Fibroblast of lung (primary cell): ENCODE measurements around the gene ITGB3. TPM values are rescaled to one million over a fixed set of nuclear protein-coding genes. Genes with fewer than 3 reads are reported as not detected.
A peak's percentile ranks its signal among the peaks of the same experiment; 100 is the strongest.

Experiments
- DNase-seq, 2 donors: peaks; one replicate each; pipeline versions ENCODE4 v3.0.0 to v3.0.0-alpha.2; 2010; ENCODE audit warnings: low read depth in 2 of 2
- H2AFZ ChIP-seq: 2 replicates; pipeline ENCODE4 v1.5.1; 2012; ENCODE audit warnings: low read length, control low read depth, inconsistent platforms
- H3K27ac ChIP-seq: 2 replicates; pipeline ENCODE4 v1.5.1; 2011; ENCODE audit warnings: low read length, control low read depth; ENCODE audit not compliant: insufficient read depth
- H3K27me3 ChIP-seq: 2 replicates; pipeline ENCODE4 v1.5.1; 2011; ENCODE audit warnings: mild to moderate bottlenecking, low read length; ENCODE audit not compliant: control insufficient read depth, insufficient read depth
- H3K36me3 ChIP-seq: 2 replicates; pipeline ENCODE4 v1.5.1; 2011; ENCODE audit warnings: low read length; ENCODE audit not compliant: control insufficient read depth, insufficient read depth
- H3K4me1 ChIP-seq: 2 replicates; pipeline ENCODE4 v1.5.1; 2011; ENCODE audit warnings: low read length; ENCODE audit not compliant: control insufficient read depth, insufficient read depth; ENCODE audit errors: extremely low read depth
- H3K4me2 ChIP-seq: 2 replicates; pipeline ENCODE4 v1.5.1; 2011; ENCODE audit warnings: low read length, control low read depth; ENCODE audit not compliant: insufficient read depth; ENCODE audit errors: extremely low read depth
- H3K4me3 ChIP-seq, 4 experiments: fragments of 200-600 bp in 1 of 4; sonication (generic) in 1 of 4; replicated peaks in 1 of 4; 2 replicates each; pipeline ENCODE4 v1.5.1; 2011 to 2016; ENCODE audit warnings: low read length in 4 of 4, low read depth in 3 of 4, mild to moderate bottlenecking in 3 of 4, control low read depth in 2 of 4, inconsistent platforms in 1 of 4, mixed read lengths in 1 of 4; ENCODE audit not compliant: insufficient read depth in 1 of 4; ENCODE audit errors: control extremely low read depth in 1 of 4
- H3K79me2 ChIP-seq: 2 replicates; pipeline ENCODE4 v1.5.1; 2012; ENCODE audit warnings: mild to moderate bottlenecking, low read length, inconsistent platforms; ENCODE audit not compliant: control insufficient read depth, insufficient read depth
- H3K9ac ChIP-seq: 2 replicates; pipeline ENCODE4 v1.5.1; 2011; ENCODE audit warnings: mild to moderate bottlenecking, low read length, control low read depth; ENCODE audit not compliant: insufficient read depth
- H3K9me3 ChIP-seq: 2 replicates; pipeline ENCODE4 v1.5.1; 2012; ENCODE audit warnings: low read depth, low read length; ENCODE audit not compliant: control insufficient read depth, insufficient read depth
- H4K20me1 ChIP-seq: 2 replicates; pipeline ENCODE4 v1.5.1; 2011; ENCODE audit warnings: low read length; ENCODE audit not compliant: control insufficient read depth, insufficient read depth; ENCODE audit errors: extremely low read depth
- CTCF ChIP-seq, 2 donors: IDR thresholded peaks in 1 of 2; conservative IDR thresholded peaks in 1 of 2; 1 replicate in 1 of 2; 2 replicates in 1 of 2; pipeline ENCODE4 v1.5.1; 2011 to 2012; ENCODE audit warnings: low read length in 2 of 2, control low read depth in 1 of 2, inconsistent platforms in 1 of 2, low read depth in 1 of 2, mild to moderate bottlenecking in 1 of 2
- EZH2 ChIP-seq: IDR thresholded peaks from 2 replicates; pipeline ENCODE4 v1.5.1; 2012; ENCODE audit warnings: low read length, control low read depth, mild to moderate bottlenecking; ENCODE audit errors: missing control alignments
- polyA plus RNA-seq, 2 donors: library from polyadenylated mRNA; depleted of rRNA in 1 of 2; stranded (reverse) in 1 of 2; unstranded in 1 of 2; fragments of >200 nt; gene quantifications; 2 replicates each; pipeline ENCODE4 v1.2.1, GENCODE V29; 2011 to 2012; ENCODE audit warnings: missing spikeins in 1 of 2
- total RNA-seq: library from RNA; depleted of rRNA; stranded (reverse); fragments of >200 nt; gene quantifications from 2 replicates; pipeline ENCODE4 v1.2.1, GENCODE V29; 2014

Gene ITGB3
- total and polyA plus RNA-seq, 2 donors (not counting 1 experiment from before 2014, with no cell fraction given), result 22.0 to 23.3 TPM

GRCh38 chr17:47287639-47288038 lies 34.0 kb downstream of the ITGB3 start:
- Histone ChIP-seq H3K27me3 (no peaks in the 10 kb centered on the region), H2AFZ (no peak overlapping the region), H3K4me2 (no peak overlapping the region), H3K4me1 (peaks cover 4% of the 10 kb centered on the region), H3K79me2 (no peaks in the 10 kb centered on the region), H3K27ac (no peak overlapping the region), H3K9ac (no peak overlapping the region), H3K9me3 (no peaks in the 10 kb centered on the region), H4K20me1 (no peaks in the 10 kb centered on the region), H3K4me3 (no peak overlapping the region), H3K36me3 (peaks cover 4% of the 10 kb centered on the region)
- no peak for DNase-seq
- no peak for TF ChIP-seq EZH2
- TF ChIP-seq CTCF (conservative IDR thresholded peaks at IDR 0.05 in 1 of 2, IDR thresholded peaks at IDR 0.05 in 1 of 2; ENCODE audit: low read depth in 1 of 2, low read length in 2 of 2), result no peak

GRCh38 chr17:47288531-47289116 lies 35.0 kb downstream of the ITGB3 start:
- TF ChIP-seq EZH2 (no peak), CTCF (conservative IDR thresholded peaks at IDR 0.05 in 1 of 2, IDR thresholded peaks at IDR 0.05 in 1 of 2; ENCODE audit: low read depth in 1 of 2, low read length in 2 of 2) (no peak)
- no peaks in the 10 kb centered on the region for H3K79me2 ChIP-seq
- H3K4me1 ChIP-seq, result peaks cover 4% of the 10 kb centered on the region
- H3K36me3 ChIP-seq, result peaks cover 4% of the 10 kb centered on the region
- no peak overlapping the region for H2AFZ ChIP-seq
- no peak overlapping the region for H3K4me3 ChIP-seq
- no peaks in the 10 kb centered on the region for H3K27me3 ChIP-seq
- no peaks in the 10 kb centered on the region for H3K9me3 ChIP-seq
- peak overlapping the region; percentile 33 for H3K4me2 ChIP-seq
- no peak overlapping the region for H3K9ac ChIP-seq
- H4K20me1 ChIP-seq, result no peaks in the 10 kb centered on the region
- DNase-seq, result peak; percentile 62 to 69
- H3K27ac ChIP-seq, result no peak overlapping the region

GRCh38 chr17:47289302-47289701 lies 35.7 kb downstream of the ITGB3 start:
- Histone ChIP-seq H3K4me3 (no peak overlapping the region), H3K79me2 (no peaks in the 10 kb centered on the region), H3K27me3 (no peaks in the 10 kb centered on the region), H2AFZ (no peak overlapping the region), H4K20me1 (no peaks in the 10 kb centered on the region), H3K36me3 (peaks cover 4% of the 10 kb centered on the region), H3K9me3 (no peaks in the 10 kb centered on the region), H3K27ac (no peak overlapping the region), H3K4me2 (no peak overlapping the region), H3K4me1 (peaks cover 7% of the 10 kb centered on the region), H3K9ac (no peak overlapping the region)
- DNase-seq, result no peak
- TF ChIP-seq EZH2, result no peak
- no peak for TF ChIP-seq CTCF (conservative IDR thresholded peaks at IDR 0.05 in 1 of 2, IDR thresholded peaks at IDR 0.05 in 1 of 2; ENCODE audit: low read depth in 1 of 2, low read length in 2 of 2)
